ENCODE results near the gene DNAH11.
A peak's percentile ranks its signal among the peaks of the same experiment; 100 is the strongest.

Gene DNAH11

DNA sequence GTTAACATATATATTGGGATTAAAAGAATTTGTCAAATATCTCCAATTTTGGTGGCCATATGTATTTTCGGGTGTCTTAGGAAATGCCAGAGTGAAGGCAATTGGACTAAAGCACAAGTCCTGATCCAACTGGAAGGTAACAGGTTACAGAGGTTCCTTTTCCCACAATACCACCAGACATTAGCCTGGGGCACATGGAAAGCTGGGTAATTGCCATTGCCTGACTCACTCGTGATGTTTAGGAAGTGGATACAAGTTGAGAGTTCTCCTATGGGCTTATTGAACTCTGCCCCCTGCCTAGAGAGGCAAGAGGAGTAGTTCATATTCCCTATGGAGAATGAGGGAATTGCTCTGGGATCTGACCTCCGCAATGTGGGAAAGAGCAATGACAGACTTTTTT is 5.7 kb downstream of the DNAH11 start:
- no peak for DNase-seq

DNA sequence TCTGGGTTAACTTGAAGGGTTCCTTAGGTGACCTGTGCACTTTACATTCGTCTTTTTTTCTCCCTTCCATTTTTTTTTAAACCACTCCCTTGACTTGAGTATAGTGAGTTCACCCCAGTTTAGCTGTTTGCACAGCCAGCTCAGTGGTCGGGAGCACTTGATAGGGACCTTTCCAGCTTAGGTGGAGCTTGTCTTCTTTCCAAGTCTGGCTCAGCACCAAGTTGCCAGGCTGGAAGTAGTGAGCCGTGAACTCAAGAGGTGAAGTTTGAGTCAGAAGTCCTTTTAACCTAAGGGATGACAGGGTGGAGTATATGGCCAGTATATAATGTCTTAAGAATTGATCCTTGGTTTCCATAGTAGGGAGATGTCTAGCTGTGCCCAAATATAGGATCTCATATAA is 7.2 kb downstream of the DNAH11 start:
- no peak for DNase-seq

DNA sequence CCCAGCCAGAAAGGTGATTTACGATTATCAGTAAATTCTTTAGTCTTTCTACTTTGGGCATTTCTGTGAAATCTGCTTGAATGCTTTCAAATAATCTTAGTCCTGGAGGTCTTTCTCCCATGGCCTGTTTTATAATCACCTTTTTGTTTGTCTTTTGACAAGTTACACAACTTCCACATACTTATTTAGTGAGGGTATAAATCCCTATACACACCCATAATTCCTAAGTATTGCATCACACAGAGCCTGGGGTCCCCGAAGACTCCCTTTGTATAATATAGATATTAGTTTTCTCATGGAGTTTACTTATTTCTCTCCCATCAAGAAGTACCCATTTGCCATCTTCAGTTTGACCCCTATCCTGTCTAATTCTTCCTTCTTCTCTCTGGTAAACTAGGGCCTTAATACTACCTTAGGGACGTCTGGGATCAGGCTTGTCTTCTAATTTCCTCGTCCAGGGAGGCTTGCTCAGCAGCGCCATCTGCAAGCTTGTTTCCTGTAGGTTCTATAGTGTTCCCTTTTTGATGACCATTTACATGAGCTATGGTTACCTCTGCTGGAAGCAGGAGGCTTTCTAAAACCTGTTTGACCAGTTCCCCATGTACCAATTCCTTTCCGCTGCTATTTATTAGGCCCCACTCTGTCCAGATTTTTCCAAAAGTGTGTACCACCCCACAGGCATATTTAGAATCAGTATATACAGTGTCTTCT is 8.1 kb downstream of the DNAH11 start:
- DNase-seq, result no peak

DNA sequence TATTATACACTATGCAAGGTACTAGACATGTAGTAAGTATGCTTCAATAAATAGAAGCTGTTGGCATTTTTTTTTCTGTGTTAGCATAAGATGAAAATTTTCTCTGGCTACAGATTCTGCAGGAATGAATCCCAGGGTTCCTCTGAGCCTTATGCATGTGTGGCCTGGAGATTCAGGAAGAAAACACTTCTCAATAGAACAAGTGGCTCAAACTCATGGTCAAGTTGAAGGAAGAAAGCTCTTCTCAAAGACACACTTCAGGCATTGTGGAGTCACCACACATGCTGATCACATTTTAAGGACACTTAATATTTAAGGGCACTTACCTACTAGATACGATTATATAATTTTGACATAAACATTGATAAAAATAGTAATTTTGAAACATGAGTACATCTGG is 19.5 kb downstream of the DNAH11 start:
- no peak for DNase-seq

DNA sequence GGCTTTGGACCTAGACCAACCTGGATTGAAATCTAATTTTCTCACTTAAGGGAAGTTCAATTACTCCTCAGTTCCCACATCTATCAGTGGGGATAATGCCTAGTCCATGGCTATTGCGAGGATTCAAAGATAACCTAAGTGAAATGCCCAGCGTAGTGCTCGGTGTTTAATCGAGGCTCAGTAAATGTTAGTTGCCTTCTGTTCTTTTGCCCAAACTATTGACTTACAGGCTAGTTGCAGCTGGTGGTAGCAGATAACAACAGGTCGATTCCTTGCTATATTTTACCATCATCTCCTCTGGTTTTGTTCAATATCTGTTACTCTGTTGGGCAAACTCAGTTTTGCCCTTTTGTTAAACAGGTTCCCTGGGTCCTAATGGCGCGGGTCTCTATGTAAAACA is 22.8 kb downstream of the DNAH11 start:
- DNase-seq, result no peak

DNA sequence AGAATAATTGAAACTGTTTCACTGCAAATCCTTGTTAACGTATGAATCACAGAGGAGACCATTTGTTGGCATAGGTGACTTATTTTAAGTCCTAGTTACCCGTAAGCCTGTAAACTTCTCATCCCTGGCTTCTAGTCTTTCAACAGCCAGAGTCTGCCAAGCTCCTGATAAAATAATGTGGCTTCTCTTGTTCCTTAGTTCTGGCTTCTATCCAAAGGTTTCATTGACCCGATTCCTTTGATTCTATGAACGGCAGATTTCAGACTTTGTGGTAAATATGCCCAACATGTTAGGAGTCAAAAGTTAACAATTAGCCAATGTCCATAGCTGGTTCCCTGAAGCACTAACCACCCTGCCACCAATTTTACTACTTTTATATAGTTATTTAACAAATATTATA is 23.3 kb downstream of the DNAH11 start:
- DNase-seq, result no peak

DNA sequence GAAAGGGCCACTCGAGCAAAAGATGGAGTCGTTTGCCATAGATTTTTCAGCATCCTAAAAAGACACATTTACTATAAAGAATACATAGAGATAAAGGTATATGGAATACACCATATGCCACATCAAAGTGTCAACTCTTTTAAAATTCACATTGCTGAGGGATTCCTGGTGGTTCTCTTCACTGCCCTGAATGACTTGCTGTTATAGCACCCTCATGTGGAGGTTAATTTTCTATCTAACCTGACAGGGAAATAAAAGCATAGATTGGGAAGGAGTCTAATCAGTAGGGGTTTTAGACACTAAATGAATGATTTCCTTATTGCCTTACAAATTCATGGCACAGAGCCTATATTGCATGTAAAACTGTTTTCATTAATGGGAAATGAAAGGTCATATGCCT is 25.9 kb downstream of the DNAH11 start:
- peak; percentile 50 to 62 for DNase-seq

DNA sequence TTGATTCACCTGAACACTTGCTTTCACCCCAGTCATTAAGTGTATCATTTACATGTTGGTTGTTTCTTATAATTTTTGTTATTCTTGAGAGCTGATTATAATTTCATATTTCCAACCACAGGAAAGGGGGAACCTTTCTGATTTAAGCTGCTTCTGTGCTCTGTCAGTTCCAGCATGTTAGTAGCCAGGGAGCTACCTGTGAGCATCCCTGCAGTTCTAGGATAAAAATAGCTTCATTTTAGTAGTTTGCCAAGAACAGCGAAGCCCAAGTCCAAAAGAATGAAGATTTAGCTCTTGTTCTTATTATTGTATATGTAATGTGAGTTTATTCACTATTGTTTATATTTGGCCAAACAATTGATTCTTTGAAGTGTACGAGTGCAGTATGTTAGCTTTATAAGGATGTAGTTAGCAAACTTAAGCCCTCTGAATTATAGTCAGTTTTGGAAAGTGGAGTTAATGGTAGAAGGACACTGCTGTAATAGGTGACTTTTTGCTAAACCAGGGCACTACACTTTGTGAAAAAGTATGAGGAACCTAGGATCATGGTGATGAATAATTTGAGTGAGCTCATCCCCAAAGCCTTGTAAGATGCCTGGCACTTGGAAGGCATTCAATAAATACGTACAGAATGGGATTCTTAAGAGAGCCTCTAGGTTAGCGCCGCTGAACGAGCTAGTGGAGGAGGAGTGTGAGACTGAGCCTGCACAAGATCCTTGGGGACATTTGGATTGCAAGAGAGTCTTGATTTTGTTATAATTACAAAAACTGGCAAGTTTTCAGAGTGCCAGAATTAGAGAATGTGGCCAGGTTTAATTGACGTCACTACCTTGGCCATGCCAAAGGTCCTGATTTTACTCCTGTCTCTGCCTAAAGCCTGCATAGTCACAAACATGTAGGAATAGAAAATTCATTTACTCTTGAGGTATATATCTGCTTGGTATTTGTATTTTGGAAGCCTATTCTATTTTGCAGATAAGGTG is 29.8 kb downstream of the DNAH11 start:
- DNase-seq, result no peak

DNA sequence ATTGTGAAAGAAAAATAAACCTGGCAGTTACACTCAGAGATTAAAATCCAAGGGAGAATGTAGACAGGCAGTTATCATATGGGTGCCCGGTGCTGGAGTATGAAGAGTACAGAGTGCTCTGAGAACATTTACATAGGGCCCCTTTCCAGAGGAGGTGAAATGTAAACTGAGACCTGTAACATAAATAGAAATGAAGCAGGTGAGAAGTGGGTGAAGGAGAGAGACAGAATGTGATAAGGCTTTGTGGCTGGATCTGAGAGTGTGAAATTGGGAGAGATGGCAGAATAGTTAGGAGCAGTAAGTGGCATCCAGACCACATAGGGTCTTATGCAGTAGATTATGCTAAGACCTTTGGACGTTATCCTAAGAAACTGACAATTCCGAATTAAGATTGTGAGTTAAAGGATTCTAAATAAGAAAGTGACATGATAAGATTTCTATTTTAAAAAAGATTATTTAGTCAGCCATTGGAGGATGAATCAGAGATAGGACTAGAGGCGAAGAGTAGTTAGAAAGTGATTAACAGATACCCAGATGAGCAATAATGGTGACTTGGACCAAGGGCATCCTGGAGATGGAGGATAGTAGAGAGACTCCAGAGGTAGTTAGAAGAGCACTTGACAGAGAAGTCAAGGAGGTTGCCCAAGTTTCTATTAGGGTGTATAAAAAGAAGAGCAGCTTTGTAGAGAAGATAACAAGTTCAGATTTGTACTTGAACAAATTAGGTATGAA is 36.7 kb downstream of the DNAH11 start:
- no peak for DNase-seq

DNA sequence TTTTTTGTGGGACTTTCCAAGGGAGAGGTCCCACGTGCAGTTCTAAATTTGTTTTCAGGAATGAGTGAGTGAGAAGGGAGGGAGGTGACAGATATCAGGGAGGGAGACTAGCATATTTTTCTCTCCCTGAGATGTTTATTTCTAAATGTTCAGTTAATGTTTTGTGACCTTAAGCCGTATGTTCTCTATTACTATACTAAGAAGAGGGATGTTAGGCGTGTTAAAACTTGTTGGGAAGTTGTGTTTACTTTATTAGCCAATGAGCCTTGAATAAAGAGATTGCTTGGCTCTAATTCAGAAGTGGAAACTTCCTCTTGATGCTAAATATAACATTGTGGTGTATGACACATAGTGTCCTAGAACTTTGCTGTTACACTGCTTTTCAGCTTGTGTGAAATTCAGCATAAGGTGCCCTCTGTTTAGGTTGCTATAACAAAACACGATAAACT is 37.3 kb downstream of the DNAH11 start:
- DNase-seq, result peak; percentile 75 to 80

DNA sequence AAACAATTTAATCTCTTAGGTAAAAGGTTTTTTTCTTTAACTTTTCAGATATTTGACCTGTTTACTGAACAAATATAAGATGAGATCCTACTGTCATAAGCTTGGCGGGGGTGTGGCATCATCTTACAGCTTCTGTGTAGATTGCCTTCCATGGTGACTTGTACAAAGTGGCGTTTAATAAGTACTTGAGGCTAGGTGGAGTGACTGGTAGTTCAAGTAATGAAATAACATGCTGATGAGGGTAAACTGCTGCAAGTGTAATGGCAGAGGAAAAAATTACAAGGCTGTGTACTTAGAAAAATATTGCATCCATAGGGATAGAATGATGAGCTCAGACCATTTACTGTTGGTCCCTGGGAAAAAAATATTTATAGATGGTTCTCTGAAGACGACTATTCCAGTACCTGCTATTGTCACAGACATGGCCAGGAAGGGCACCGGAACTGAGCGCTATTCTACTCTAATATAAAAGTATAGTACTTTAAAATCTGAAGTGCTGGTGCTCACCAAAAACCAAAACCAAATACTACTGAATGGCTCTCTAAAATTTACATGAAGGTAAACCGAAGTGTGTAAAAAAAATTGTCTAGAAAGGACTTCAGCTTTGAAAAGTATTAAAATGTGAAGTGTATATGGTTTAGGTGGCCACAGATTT is 42.4 kb downstream of the DNAH11 start:
- DNase-seq, result no peak

DNA sequence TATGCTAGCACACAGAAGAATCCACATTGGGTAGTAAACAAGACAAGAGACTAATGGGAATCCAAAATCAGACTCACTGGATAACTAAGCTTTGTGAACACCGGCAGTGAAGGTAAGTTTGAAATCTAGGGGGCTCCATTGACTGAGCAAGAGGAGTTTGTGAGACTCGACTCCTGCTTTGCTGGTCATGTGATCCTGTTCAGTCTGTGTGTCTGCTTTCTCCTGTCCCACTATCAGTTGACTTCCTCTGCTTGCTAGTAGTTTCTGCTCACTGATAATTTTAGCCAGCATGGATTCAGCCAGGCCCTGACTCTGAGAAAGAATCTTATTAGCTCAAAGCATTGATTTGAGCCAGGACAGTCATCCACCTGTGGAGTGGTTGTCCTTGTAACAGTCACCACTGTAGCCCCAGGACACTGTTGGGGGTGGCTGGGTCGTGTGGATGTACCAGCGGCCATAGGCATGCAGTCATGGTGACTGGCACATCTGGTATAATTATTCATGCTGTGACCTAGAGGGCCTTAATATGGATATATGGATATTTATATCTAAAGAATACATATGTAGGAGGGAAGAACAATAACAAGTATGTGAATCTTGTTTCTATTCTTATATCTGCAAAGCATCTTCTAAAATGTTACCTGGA is 44.4 kb downstream of the DNAH11 start:
- no peak for DNase-seq

DNA sequence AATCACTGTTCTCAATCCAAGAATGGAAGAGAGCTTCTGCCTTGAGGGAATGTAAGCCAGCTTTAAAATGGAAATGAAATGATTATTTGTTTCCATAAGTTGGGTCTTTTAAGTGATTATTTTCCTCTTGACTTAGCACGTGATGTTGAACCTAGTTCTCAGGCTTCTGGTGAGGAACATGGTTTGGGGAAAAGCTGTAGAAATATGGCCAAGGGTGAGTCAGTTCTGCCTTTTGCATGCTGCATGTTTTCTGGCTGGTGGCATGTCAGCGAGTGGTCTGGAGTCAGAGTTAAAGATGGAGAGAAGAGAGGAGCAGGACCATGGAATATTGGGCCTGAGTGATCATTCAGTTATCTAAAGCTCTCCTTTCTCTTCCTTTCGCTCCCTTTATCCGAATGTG is 54.0 kb downstream of the DNAH11 start:
- DNase-seq, result no peak

DNA sequence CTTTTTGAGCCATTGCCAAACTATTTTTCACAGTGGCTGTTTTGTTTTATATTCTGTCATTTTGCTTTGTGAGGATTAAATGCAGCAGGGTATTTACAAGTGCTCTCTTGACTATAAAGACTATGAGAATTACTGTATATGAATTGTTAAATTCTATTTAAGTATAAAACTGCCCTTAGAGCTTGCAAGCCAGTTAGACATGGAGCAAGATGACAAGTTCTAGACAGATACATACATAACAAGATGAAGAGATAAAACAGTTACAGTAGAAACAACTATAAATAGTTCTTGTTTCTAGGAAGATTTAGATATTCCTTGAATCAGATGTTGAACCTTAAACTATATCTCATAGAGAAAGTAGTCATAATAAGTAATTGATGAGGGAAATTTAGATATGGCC is 60.6 kb downstream of the DNAH11 start:
- no peak for DNase-seq

DNA sequence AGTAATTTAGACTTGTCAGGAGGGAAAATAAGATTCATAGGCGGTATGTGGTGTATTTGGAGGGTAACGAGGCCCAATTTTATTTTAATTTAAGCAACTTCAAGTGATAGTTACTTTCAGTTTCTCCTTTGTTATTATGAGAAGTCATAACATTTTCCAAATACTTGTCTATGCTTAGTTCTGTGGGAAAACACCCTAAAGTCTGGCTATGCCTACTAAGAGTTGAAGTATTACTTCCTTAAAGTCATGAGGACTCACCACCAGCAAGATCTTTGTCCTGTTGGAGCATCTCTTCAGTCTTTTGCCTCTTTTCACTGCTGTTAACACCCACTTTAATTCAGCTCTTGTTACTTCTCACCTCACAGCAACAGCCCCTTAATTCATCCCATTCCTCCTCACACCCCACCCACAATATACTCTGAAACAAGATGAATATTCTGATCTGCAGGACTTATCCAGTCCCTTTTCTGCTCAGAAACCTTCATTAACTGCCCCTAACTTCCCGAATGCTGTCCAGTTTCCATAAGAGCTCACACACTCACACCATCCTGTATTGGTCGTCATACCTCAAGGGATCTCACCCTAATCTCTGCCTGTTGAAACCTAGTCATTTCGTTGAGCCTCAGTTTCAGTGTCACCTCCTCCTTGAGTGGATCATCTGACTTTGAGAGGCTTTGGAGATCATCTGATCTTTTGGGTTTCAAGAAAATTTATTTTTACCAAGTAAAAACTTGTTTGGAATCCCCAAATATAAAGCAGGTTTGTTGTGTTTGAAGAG is 61.3 kb downstream of the DNAH11 start:
- no peak for DNase-seq

DNA sequence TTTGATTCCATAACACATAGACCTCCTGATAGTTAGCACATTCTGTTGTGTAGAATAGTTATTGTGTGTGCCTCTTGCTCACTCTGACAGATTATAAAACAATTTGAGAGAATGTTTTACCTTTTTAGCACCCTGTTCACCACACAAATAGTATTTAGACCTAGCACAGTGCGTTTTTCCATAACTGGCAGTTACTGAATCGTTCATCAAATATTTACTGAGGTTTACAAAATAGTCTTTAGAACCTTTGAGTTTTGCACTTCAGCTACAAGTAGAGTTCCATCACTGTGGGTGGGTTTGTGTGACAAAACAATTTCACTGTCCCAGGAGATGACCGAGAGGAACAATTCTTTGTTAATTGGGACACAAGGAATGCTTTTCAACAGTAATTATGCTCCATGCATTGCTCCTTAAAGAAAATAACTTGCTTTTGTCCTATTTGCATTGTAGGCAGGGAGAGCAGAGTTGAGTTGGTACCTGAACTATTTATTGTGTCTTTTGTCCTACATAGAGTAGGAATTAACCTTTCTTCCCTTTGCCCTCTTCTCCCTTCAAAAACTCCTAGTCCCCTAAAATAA is 62.3 kb downstream of the DNAH11 start:
- no peak for DNase-seq

DNA sequence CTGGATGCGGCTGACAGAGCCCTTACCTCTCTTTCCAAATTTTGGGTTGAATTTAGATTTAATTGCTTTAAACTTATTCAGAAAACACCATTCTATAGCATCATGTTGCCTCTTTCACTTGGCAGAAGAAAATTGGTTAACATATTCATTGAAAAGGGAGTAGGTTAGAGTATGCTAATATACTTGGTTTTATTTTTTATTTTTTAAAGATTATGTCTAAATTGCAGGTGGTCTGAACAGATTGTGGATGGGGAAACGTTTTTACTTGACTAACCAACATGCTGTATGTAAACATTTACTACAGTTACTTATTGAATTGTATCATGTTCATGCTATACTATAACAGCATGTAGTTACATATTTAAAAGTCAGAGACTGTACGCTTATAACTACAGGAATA is 65.6 kb downstream of the DNAH11 start:
- DNase-seq, result no peak

DNA sequence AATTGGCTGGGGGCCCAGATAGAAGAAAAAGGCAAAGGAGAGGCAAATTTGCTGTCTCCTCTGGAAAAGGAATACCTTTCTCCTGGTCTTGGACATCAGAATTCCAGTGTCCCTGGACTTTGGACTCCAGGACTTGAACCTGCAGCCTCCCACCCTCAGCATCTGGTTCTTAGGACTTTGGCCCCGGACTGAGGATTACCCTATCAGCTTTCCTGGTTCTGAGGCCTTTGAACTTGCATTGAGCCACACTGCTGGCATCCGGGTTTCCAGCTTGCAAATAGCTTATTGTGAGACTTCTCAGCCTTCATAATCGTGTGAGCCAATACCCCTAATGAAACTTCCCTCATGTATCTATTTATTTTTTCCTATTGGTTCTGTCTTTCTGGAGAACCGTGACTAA is 68.3 kb downstream of the DNAH11 start:
- no peak for DNase-seq

DNA sequence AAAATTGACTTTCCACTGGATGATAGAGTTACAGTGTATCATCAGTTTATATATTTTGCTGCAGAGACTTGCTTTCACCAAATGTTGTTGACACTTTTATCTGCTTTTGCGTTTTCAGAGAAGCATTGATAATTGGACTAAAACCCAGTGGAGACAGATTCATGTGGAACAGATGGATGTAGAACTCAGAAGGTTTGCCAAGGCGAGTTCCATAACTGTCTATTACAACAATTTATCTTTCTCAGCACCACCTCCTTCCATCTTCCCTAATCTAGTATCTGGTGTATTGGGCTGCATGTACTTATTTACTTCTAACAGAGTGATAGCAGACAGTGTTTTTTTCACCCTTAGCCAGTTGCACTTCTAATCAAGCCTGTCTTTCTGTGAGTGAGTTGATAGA is 73.3 kb downstream of the DNAH11 start:
- no peak for DNase-seq

DNA sequence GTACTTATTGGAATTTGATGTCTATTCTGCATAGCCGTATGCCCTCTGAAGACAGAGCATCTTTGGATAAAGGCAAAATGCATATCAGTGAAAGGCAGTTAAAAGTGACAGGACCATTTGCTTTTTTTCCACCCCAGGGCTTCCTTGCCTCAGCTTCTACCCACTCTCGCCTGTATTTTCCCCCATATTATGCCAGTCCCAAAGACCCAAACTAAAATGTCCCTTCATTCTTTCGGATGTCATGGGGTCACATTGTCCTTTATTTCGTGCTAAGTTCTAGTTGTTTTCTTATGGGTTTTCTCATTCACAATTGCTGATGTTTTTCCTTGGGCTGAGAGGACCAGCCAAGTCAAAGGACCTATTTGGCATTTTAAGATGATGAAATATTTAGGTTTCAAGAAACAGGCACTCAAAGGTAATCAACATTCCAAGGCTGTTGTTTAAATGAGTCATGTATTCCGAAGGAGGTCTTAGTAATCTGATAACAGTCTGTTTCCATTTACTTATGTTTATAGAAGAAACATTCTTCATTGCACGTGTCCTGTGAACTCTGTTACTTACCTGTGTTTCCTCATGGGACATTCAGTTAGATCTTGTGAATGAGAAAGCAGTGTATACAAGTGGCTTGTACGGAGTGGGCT is 74.1 kb downstream of the DNAH11 start:
- no peak for DNase-seq

DNA sequence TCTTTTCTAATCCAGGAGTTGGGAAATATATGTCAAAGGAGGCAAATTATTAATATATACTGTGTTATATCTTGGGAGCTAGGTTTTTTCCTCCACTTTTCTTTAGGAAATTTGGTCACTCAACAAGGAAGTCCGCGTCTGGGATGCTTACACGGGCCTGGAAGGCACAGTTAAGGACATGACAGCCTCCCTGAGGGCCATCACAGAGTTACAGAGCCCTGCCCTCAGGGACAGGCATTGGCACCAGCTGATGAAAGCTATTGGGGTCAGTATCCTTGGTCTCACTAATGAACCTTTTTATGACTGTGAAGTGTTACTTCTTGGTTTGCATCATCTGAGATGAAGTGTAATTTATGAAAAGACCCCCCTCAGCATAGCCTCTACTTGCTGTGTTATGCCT is 74.7 kb downstream of the DNAH11 start:
- no peak for DNase-seq

Measured in Kasumi-1 (cell line).